Measurements from ENCODE around the gene UNC13C. TPM values are rescaled to one million over a fixed set of nuclear protein-coding genes. Genes with fewer than 3 reads are reported as not detected.

The UNC13C gene
- total RNA-seq, 4 donors from 2014 or later, result 0.17 to 0.44 TPM; not detected in 2

GRCh38 chr15:54026258-54026657, 48.0 kb downstream of the UNC13C start:
- no peak for TF ChIP-seq CTCF (IDR thresholded peaks at IDR 0.05; ENCODE audit: low read depth)

GRCh38 chr15:54026891-54027290, 48.6 kb downstream of the UNC13C start:
- TF ChIP-seq CTCF (IDR thresholded peaks at IDR 0.05; ENCODE audit: low read depth), result no peak

- no peak for TF ChIP-seq CTCF (IDR thresholded peaks at IDR 0.05; ENCODE audit: low read depth)
Observed at GRCh38 chr15:54029081-54029480, 50.8 kb downstream of the UNC13C start.

- TF ChIP-seq CTCF (IDR thresholded peaks at IDR 0.05; ENCODE audit: low read depth), result no peak
Observed at GRCh38 chr15:54032066-54032465, 53.8 kb downstream of the UNC13C start.

GRCh38 chr15:54033356-54033860, 55.2 kb downstream of the UNC13C start:
- TF ChIP-seq CTCF (IDR thresholded peaks at IDR 0.05; ENCODE audit: low read depth), result no peak

- TF ChIP-seq CTCF (IDR thresholded peaks at IDR 0.05; ENCODE audit: low read depth), result no peak
Observed at GRCh38 chr15:54033869-54034458, 55.7 kb downstream of the UNC13C start.

- TF ChIP-seq CTCF (IDR thresholded peaks at IDR 0.05; ENCODE audit: low read depth), result no peak
Observed at GRCh38 chr15:54035616-54036015, 57.4 kb downstream of the UNC13C start.
